ENCODE results near the gene FAM83E. TPM values are rescaled to one million over a fixed set of nuclear protein-coding genes. Genes with fewer than 3 reads are reported as not detected.

The FAM83E gene
- total and polyA plus RNA-seq, 10 of the 15 experiments (the other 5 are each of a cell fraction or from before 2014, with no cell fraction given): 0.14 to 2.5 (median 0.33) TPM; not detected in 4

DNA sequence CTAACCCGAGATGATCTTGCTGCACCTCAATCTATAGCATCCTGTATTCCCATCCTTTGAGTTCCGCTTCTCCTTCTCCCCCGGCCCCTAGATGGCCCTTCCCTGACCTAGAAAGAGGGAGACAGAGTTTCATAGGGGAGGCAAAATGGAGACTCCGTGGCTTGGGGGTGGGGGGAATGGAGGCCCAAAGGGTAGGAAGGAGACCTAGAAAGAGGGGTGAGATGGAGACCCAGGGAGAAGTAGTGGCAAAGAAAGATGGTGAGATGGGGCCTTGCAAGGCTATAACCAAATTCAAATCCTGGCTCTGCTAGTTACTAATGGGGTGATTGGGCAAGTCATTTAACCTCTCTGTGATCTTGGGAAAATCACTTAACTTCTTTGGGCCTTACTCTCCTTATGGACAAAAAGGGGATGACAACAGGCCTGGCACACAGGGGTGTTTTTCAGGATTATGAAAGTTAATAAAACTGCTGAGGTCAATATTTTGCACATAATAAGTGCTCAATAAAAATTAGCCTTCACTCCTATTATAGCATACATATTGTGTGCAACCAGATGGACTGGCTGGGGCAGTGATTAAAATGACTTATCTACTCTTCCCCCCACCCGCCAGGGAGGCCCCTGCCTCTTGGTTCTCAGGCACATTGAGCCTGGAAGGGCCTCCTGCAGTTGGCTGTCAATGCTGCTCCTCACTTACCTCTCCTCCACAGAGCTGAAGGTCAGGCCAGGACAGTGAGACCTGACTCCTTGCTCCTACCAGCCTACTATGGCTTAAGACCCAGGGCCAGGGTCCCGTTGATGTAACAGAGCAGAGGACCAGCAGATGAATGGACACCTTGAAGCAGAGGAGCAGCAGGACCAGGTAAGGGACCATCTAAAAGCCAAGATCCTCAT lies 5.1 kb upstream of the FAM83E start (continued):
- TF ChIP-seq, protein P1, sequence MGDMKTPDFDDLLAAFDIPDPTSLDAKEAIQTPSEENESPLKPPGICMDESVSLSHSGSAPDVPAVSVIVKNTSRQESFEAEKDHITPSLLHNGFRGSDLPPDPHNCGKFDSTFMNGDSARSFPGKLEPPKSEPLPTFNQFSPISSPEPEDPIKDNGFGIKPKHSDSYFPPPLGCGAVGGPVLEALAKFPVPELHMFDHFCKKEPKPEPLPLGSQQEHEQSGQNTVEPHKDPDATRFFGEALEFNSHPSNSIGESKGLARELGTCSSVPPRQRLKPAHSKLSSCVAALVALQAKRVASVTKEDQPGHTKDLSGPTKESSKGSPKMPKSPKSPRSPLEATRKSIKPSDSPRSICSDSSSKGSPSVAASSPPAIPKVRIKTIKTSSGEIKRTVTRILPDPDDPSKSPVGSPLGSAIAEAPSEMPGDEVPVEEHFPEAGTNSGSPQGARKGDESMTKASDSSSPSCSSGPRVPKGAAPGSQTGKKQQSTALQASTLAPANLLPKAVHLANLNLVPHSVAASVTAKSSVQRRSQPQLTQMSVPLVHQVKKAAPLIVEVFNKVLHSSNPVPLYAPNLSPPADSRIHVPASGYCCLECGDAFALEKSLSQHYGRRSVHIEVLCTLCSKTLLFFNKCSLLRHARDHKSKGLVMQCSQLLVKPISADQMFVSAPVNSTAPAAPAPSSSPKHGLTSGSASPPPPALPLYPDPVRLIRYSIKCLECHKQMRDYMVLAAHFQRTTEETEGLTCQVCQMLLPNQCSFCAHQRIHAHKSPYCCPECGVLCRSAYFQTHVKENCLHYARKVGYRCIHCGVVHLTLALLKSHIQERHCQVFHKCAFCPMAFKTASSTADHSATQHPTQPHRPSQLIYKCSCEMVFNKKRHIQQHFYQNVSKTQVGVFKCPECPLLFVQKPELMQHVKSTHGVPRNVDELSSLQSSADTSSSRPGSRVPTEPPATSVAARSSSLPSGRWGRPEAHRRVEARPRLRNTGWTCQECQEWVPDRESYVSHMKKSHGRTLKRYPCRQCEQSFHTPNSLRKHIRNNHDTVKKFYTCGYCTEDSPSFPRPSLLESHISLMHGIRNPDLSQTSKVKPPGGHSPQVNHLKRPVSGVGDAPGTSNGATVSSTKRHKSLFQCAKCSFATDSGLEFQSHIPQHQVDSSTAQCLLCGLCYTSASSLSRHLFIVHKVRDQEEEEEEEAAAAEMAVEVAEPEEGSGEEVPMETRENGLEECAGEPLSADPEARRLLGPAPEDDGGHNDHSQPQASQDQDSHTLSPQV (IDR thresholded peaks at IDR 0.05): no peak
- 0 out of 2 replicates have a peak, but pooled peaks have one; percentile 44 for TF ChIP-seq RCOR1 (conservative IDR thresholded peaks at IDR 0.05; ENCODE audit: low read depth, low read length)

DNA sequence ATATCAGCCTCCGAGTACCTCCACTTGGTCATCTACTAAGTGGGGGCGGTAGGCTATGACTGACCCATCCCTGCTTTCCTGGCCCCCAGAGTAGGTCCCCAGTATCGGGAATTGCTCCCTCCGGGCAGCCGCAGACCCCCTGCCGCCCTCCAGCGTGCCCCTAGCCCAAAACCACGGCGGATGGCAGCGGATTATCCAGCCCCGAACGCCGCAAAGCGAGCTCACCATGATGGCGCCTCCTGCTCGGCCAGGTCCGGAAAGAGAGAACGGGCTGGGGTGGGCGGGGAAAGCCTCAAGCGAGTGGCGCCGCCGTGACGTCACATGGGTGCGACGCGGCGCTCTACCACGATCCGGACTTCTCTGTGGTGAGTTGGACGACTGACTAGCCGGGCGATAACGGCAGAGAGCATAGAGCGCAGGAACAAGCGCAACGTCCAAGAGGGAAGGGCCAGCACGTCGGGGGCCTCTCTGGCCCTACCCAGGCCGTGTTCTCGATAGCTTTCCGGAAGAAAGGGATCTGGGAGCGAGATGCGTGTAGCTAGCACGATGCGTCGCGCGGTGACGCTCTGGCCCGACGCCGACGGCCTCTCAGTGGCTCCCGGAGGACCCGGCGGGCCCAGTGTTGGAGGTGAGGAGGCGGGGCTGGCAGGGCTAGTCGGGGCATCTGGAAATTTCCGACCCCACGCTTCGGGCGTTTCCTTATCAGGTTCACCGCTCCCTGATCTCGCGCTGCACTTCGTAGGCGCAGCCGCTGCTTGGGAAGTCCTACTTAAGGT lies 4.2 kb upstream of the FAM83E start, which contains the start of the genes RPL18 and SPHK2:
RPL18 (minus strand) TSS at position 263 of the 776 bp plus-strand sequence; CDS start at position 228, 35 bp downstream.
SPHK2 (plus strand) TSS at position 591 of the 776 bp plus-strand sequence. CDS start 1,009 bp downstream, outside the sequence.
- ChIA-PET SMC1A (ENCODE audit: uncharacterized antibody, unreplicated experiment) (interaction anchor here (0.7 to 2.7 kb wide), 4 partner anchors 15 to 112 kb away, joined by 3 to 15 read pairs (median 4); no protein-coding TSS in a partner anchor), RAD21 (ENCODE audit: unreplicated experiment) (interaction anchor here (0.6 to 1.6 kb wide), 8 partner anchors 9 to 710 kb away, joined by 3 to 15 read pairs (median 6); no protein-coding TSS in a partner anchor), CTCF (interaction anchor here (0.6 to 1.3 kb wide), 6 partner anchors 14 to 353 kb away, joined by 3 to 6 read pairs (median 3); partner anchors contain the start of gene CA11), POLR2A (interaction anchor here (0.6 to 6.6 kb wide), 15 partner anchors 10 to 1357 kb away, joined by 3 to 62 read pairs (median 3); partner anchors contain the start of genes CA11, EMP3, GYS1 and RUVBL2)
- Histone ChIP-seq H2AFZ (ENCODE audit: control insufficient read depth, low read depth, low read length) (peak within 1 kb of the TSS; percentile 82), H3K4me1 (ENCODE audit: control insufficient read depth, insufficient read depth, low read length) (peaks cover 24% of the 10 kb centered on the region), H3K4me3 (peak within 1 kb of the TSS; percentile 99), H3K79me2 (ENCODE audit: control insufficient read depth, insufficient read depth, low read length) (peaks cover 55% of the 10 kb centered on the region), H3K4me2 (ENCODE audit: control insufficient read depth, insufficient read depth) (peak within 1 kb of the TSS; percentile 88), H3K27ac (ENCODE audit: control insufficient read depth, insufficient read depth) (peak within 1 kb of the TSS; percentile 95), H3K27me3 (replicated peaks in 1 of 2; ENCODE audit: control insufficient read depth in 2 of 2, insufficient read depth in 2 of 2, low read length in 1 of 2) (no peaks in the 10 kb centered on the region), H3K9ac (ENCODE audit: control insufficient read depth, insufficient read depth, low read length) (peak within 1 kb of the TSS; percentile 99), H3K36me3 (ENCODE audit: control insufficient read depth in 2 of 2, insufficient read depth in 2 of 2, low read length in 1 of 2) (peaks cover 27% of the 10 kb centered on the region in 2 experiments), H4K20me1 (ENCODE audit: control insufficient read depth, insufficient read depth) (peaks cover 14% of the 10 kb centered on the region), H3K9me3 (replicated peaks; ENCODE audit: control insufficient read depth, insufficient read depth, low read length) (no peaks in the 10 kb centered on the region)
- FAIRE-seq (peak; percentile 97), ATAC-seq (peak; percentile 85), DNase-seq (ENCODE audit: low read depth, low spot score) (peak; percentile 98)
- in situ Hi-C loops (cut with MboI): no loop called here
- no TSS peak for BruUV-seq (replicated peaks)
- under 1% methylated on average over 69 of the region's 69 CpGs for WGBS (ENCODE audit: insufficient coverage, insufficient replicate concordance, low lambda C conversion rate, missing lambda C conversion rate)
- intact Hi-C loops (cut with micrococcal nuclease; ENCODE audit: unreplicated experiment): no loop called here
- TF ChIP-seq ATF7 (IDR thresholded peaks at IDR 0.05; ENCODE audit: low read depth): peak; percentile 92
- TF ChIP-seq BACH1 (IDR thresholded peaks at IDR 0.05; ENCODE audit: borderline replicate concordance): peak; percentile 74
- TF ChIP-seq ESRRA (IDR thresholded peaks at IDR 0.05; ENCODE audit: low read length): peak; percentile 48; the same call in 1 of the 2 replicates
- TF ChIP-seq, protein P2, sequence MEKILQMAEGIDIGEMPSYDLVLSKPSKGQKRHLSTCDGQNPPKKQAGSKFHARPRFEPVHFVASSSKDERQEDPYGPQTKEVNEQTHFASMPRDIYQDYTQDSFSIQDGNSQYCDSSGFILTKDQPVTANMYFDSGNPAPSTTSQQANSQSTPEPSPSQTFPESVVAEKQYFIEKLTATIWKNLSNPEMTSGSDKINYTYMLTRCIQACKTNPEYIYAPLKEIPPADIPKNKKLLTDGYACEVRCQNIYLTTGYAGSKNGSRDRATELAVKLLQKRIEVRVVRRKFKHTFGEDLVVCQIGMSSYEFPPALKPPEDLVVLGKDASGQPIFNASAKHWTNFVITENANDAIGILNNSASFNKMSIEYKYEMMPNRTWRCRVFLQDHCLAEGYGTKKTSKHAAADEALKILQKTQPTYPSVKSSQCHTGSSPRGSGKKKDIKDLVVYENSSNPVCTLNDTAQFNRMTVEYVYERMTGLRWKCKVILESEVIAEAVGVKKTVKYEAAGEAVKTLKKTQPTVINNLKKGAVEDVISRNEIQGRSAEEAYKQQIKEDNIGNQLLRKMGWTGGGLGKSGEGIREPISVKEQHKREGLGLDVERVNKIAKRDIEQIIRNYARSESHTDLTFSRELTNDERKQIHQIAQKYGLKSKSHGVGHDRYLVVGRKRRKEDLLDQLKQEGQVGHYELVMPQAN (conservative IDR thresholded peaks at IDR 0.05): peak; percentile 80
- TF ChIP-seq SREBF1 (IDR thresholded peaks at IDR 0.05; ENCODE audit: low read length): no peak
- peak; percentile 93 for TF ChIP-seq YY1 (IDR thresholded peaks at IDR 0.05; ENCODE audit: low read depth, low read length)
- TF ChIP-seq, protein P3, sequence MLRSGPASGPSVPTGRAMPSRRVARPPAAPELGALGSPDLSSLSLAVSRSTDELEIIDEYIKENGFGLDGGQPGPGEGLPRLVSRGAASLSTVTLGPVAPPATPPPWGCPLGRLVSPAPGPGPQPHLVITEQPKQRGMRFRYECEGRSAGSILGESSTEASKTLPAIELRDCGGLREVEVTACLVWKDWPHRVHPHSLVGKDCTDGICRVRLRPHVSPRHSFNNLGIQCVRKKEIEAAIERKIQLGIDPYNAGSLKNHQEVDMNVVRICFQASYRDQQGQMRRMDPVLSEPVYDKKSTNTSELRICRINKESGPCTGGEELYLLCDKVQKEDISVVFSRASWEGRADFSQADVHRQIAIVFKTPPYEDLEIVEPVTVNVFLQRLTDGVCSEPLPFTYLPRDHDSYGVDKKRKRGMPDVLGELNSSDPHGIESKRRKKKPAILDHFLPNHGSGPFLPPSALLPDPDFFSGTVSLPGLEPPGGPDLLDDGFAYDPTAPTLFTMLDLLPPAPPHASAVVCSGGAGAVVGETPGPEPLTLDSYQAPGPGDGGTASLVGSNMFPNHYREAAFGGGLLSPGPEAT (IDR thresholded peaks at IDR 0.05; ENCODE audit: low read depth): peak; percentile 80; the same call in 1 of the 2 replicates
- TF ChIP-seq RUNX3 (IDR thresholded peaks at IDR 0.05; ENCODE audit: low read length): peak; percentile 93
- peak; percentile 83; the same call in 1 of the 2 replicates for TF ChIP-seq HDGF (IDR thresholded peaks at IDR 0.05)

All from GM12878 (cell line).